Endothelial cell of umbilical vein (primary cell): ENCODE results near the gene HGF. TPM values are rescaled to one million over a fixed set of nuclear protein-coding genes. Genes with fewer than 3 reads are reported as not detected.

Experiments
- BruUV-seq: library from RNA; stranded (reverse); fragments of 400-500 nt; replicated peaks from 2 replicates; lab custom pipeline; 2021; lab: Mats Ljungman, UMichigan
- CTCF ChIA-PET: fragments of 300-600, 350-600 bp; sonication (Branson Sonifier 250); formaldehyde crosslinking; loops from one replicate; lab custom pipeline; 2021; ENCODE audit warnings: antibody characterized with exemption, inconsistent platforms; lab: Charles Lee
- POLR2A ChIA-PET: fragments of 300-600, 350-600 bp; sonication (Branson Sonifier 250); formaldehyde crosslinking; loops from one replicate; lab custom pipeline; 2021; ENCODE audit warnings: antibody characterized with exemption, inconsistent platforms; lab: Charles Lee
- DNase-seq: peaks from one replicate; pipeline ENCODE4 v3.0.0-alpha.2; 2011; ENCODE audit warnings: low read depth, low spot score
- FAIRE-seq: peaks from 2 replicates; lab custom pipeline; 2011; peaks lifted over from hg19 to GRCh38; lab: Jason Lieb, UNC
- H2AFZ ChIP-seq: 2 replicates; pipeline ENCODE4 v1.6.0; 2012; ENCODE audit warnings: low read depth, low read length, control low read depth, inconsistent platforms
- H3K27ac ChIP-seq: 2 replicates; pipeline ENCODE4 v1.5.1; 2011; ENCODE audit warnings: low read depth, mild to moderate bottlenecking, control low read depth, low read length, moderate library complexity; ENCODE audit not compliant: insufficient read depth
- H3K27me3 ChIP-seq, 2 experiments: 2 replicates each; pipeline versions ENCODE4 v1.6.0 to v1.6.1; 2011; ENCODE audit warnings: low read length in 2 of 2, mixed read lengths in 1 of 2; ENCODE audit not compliant: control insufficient read depth in 2 of 2, insufficient read depth in 2 of 2
- H3K36me3 ChIP-seq, 2 experiments: 2 replicates in 1 of 2; 3 replicates in 1 of 2; pipeline ENCODE4 v1.5.1; 2011; ENCODE audit warnings: low read length in 2 of 2, mild to moderate bottlenecking in 1 of 2, moderate library complexity in 1 of 2; ENCODE audit not compliant: control insufficient read depth in 2 of 2, insufficient read depth in 2 of 2; ENCODE audit errors: extremely low read depth in 1 of 2
- H3K4me1 ChIP-seq: 3 replicates; pipeline ENCODE4 v1.5.1; 2011; ENCODE audit warnings: mild to moderate bottlenecking, low read length; ENCODE audit not compliant: control insufficient read depth, insufficient read depth; ENCODE audit errors: extremely low read depth
- H3K4me2 ChIP-seq: 2 replicates; pipeline ENCODE4 v1.6.1; 2011; ENCODE audit warnings: low read length, control low read depth, mixed read lengths; ENCODE audit not compliant: insufficient read depth
- H3K4me3 ChIP-seq, 3 experiments: fragments of 200-600 bp in 1 of 3; sonication (generic), shearing (Covaris generic) in 1 of 3; replicated peaks in 1 of 3; 2 replicates each; pipeline ENCODE4 v1.5.1; 2011 to 2016; ENCODE audit warnings: control low read depth in 3 of 3, low read length in 3 of 3, mild to moderate bottlenecking in 2 of 3, inconsistent platforms in 1 of 3, low read depth in 1 of 3, moderate library complexity in 1 of 3; ENCODE audit not compliant: insufficient read depth in 1 of 3
- H3K79me2 ChIP-seq: 2 replicates; pipeline ENCODE4 v1.6.0; 2012; ENCODE audit warnings: low read length, inconsistent platforms; ENCODE audit not compliant: control insufficient read depth, insufficient read depth
- H3K9ac ChIP-seq: replicated peaks from 2 replicates; pipeline ENCODE3; 2011; ENCODE audit warnings: low read length, control low read depth; ENCODE audit not compliant: insufficient read depth; ENCODE audit errors: extremely low read depth
- H3K9me1 ChIP-seq: replicated peaks from 3 replicates; pipeline ENCODE4 v1.6.0; 2011; ENCODE audit warnings: mild to moderate bottlenecking, low read length; ENCODE audit not compliant: control insufficient read depth, insufficient read depth; ENCODE audit errors: extremely low read depth
- H3K9me3 ChIP-seq: replicated peaks from 2 replicates; pipeline ENCODE4 v1.5.1; 2012; ENCODE audit warnings: low read length, inconsistent platforms; ENCODE audit not compliant: control insufficient read depth, insufficient read depth
- H4K20me1 ChIP-seq: replicated peaks from 2 replicates; pipeline ENCODE3; 2011; ENCODE audit warnings: mild to moderate bottlenecking, low read length; ENCODE audit not compliant: control insufficient read depth, insufficient read depth; ENCODE audit errors: extremely low read depth
- EZH2 ChIP-seq: IDR thresholded peaks from 2 replicates; pipeline ENCODE4 v1.6.1; 2012; ENCODE audit warnings: borderline replicate concordance, low read depth, mild to moderate bottlenecking, moderate library complexity, low read length, inconsistent platforms; ENCODE audit not compliant: severe bottlenecking
- FOS ChIP-seq: IDR thresholded peaks from 2 replicates; pipeline ENCODE4 v1.6.1; 2011; ENCODE audit warnings: mild to moderate bottlenecking, low read length, moderate library complexity, borderline replicate concordance; ENCODE audit not compliant: insufficient read depth
- JUN ChIP-seq: IDR thresholded peaks from 2 replicates; pipeline ENCODE4 v1.6.1; 2011; ENCODE audit warnings: borderline replicate concordance, low read depth; ENCODE audit not compliant: insufficient read length, insufficient read depth
- MYC ChIP-seq: IDR thresholded peaks from one replicate; pipeline ENCODE4 v1.6.1; 2011; ENCODE audit warnings: mild to moderate bottlenecking, low read depth, low read length
- POLR2AphosphoS5 ChIP-seq: IDR thresholded peaks from 2 replicates; pipeline ENCODE4 v1.6.1; 2012; ENCODE audit warnings: low read depth, mild to moderate bottlenecking, control low read depth, low read length, moderate library complexity; ENCODE audit not compliant: insufficient read depth
- dilution Hi-C: fragments of 300-500 bp; cut with MboI; formaldehyde crosslinking; loops from one replicate; pipeline ENCODE4 v1.15.0; 2019; ENCODE audit warnings: low sequenced_read_pairs; ENCODE audit not compliant: extremely low pct_ligation_motif_present
- intact Hi-C: fragments of 100-400 bp; cut with micrococcal nuclease; formaldehyde crosslinking; loops from one replicate; pipeline ENCODE4 v1.10.0; 2022
- polyA plus RNA-seq, 4 experiments: library from polyadenylated mRNA; depleted of rRNA in 3 of 4; stranded (reverse) in 3 of 4; unstranded in 1 of 4; fragments of >200 nt; gene quantifications; 2 replicates each; pipeline versions ENCODE4 v1.2.1 to v1.2.3, GENCODE V29; 2011 to 2012; ENCODE audit warnings: missing spikeins in 1 of 4
- total RNA-seq: library from RNA; stranded (reverse); gene quantifications from 2 replicates; pipeline ENCODE4 v1.2.3, GENCODE V29; 2021
- TF ChIP-seq, protein P1 (sequence below), 2 donors: IDR thresholded peaks; 1 replicate in 1 of 2; 2 replicates in 1 of 2; pipeline ENCODE4 v1.5.1; 2011; ENCODE audit warnings: low read length in 2 of 2, mild to moderate bottlenecking in 2 of 2, moderate library complexity in 2 of 2, control low read depth in 1 of 2, inconsistent platforms in 1 of 2, low read depth in 1 of 2; ENCODE audit not compliant: insufficient read depth in 1 of 2; ENCODE audit errors: extremely low read depth in 1 of 2

The HGF gene
- total and polyA plus RNA-seq, 2 donors (not counting 3 experiments of a cell fraction or from before 2014, with no cell fraction given): 0.15 to 0.18 TPM

DNA sequence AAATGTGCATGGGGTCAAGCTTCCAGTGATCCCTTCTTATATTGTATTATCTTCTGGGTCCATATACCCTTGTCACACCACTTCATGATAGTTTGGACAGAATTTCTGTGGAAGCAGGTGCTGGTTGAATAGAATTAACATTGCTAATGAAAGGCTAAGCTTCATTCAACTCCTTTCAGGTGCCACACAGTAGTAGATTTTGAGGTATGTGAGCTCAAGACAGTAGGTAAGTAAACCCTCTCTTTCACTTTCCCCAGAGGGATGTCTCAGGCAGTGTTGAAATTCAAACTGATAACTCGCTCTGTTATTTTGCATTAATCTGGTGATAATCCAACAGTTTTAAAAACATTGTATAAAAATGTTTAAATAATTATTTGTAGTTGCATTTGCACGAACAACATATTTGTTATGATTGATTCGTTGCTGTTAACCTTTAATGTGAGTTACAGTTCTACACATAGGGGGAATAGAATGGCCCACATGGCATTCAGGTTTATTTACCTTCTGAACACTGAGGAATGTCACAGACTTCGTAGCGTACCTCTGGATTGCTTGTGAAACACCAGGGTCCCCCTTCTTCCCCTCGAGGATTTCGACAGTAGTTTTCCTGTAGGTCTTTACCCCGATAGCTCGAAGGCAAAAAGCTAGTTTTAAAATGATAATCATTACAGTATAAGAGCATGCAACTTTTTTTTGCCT is 18.1 kb downstream of the HGF start:
- no peak overlapping the region for H3K4me2 ChIP-seq
- no peaks in the 10 kb centered on the region for H3K4me1 ChIP-seq
- FAIRE-seq (no peak), DNase-seq (no peak)
- POLR2A ChIA-PET: no interaction called here
- H3K27ac ChIP-seq: no peak overlapping the region
- no peaks in the 10 kb centered on the region for H3K9me3 ChIP-seq
- TF ChIP-seq POLR2AphosphoS5 (no peak), MYC (no peak), EZH2 (no peak), JUN (no peak), FOS (no peak)
- TF ChIP-seq, protein P1, sequence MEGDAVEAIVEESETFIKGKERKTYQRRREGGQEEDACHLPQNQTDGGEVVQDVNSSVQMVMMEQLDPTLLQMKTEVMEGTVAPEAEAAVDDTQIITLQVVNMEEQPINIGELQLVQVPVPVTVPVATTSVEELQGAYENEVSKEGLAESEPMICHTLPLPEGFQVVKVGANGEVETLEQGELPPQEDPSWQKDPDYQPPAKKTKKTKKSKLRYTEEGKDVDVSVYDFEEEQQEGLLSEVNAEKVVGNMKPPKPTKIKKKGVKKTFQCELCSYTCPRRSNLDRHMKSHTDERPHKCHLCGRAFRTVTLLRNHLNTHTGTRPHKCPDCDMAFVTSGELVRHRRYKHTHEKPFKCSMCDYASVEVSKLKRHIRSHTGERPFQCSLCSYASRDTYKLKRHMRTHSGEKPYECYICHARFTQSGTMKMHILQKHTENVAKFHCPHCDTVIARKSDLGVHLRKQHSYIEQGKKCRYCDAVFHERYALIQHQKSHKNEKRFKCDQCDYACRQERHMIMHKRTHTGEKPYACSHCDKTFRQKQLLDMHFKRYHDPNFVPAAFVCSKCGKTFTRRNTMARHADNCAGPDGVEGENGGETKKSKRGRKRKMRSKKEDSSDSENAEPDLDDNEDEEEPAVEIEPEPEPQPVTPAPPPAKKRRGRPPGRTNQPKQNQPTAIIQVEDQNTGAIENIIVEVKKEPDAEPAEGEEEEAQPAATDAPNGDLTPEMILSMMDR (IDR thresholded peaks at IDR 0.05; ENCODE audit: extremely low read depth in 1 of 2, insufficient read depth in 1 of 2, low read depth in 1 of 2, low read length in 2 of 2): no peak
- dilution Hi-C loops: loop anchor here (25.0 kb wide), 1 partner anchor 239 kb away; no protein-coding TSS in a partner anchor
- BruUV-seq: no TSS peak
- no peak overlapping the region for H3K9ac ChIP-seq
- H3K9me1 ChIP-seq: no peaks in the 10 kb centered on the region
- intact Hi-C loops: no loop called here
- H3K36me3 ChIP-seq: no peaks in the 10 kb centered on the region
- CTCF ChIA-PET: interaction anchor here (1.0 to 1.4 kb wide), 2 partner anchors 11 to 18 kb away, joined by 3 to 6 read pairs; partner anchors contain the start of gene HGF
- no peaks in the 10 kb centered on the region for H3K79me2 ChIP-seq
- H4K20me1 ChIP-seq: no peaks in the 10 kb centered on the region
- no peak overlapping the region for H3K4me3 ChIP-seq
- H3K27me3 ChIP-seq: no peaks in the 10 kb centered on the region
- no peak overlapping the region for H2AFZ ChIP-seq
